ENCODE data around the gene RNF121.

The RNF121 gene

DNA sequence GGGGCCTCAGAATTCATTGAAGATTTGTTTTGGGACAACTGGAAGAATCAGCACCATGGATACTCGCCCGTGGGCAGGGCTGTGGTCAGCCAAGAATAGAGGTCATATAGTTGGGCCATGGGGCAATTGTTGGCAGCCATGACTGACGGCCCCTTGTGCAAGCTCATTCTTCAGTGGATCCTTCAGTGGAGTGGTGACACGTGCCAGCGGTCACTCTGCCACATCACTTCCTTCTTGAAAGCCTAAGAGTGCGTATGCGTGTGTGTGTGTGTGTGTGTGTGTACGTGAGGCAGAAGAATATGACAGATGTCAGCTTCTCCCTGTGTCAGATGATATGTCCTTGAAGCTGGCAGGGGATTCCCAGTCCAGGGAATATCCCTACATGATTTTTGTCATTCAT is 68.1 kb downstream of the RNF121 start:
- TF ChIP-seq CTCF (IDR thresholded peaks at IDR 0.05; ENCODE audit: low read depth, low read length): no peak
- DNase-seq (ENCODE audit: low read depth): peak; percentile 35
- no peak overlapping the region for H3K4me3 ChIP-seq (ENCODE audit: low read depth, low read length)

DNA sequence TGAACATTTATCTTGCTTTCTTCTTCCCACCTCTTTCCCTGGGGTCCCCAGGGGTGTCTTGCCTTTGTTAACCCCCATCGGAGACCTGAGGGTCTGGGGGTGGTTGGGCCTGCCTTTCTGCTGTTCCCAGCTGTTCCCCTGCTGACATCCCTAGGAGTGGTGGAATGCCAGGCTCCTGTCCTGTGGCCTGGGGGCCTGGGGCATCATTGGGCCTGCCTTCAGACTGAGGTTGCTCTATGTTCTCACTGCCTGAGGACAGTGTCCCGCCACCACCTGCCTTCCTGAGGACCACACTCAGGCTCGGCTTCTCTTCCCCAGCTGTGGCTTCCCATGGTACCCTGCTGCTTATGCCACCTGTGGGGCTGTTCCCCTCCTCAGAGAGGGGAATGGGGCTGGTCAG is 68.7 kb downstream of the RNF121 start:
- DNase-seq (ENCODE audit: low read depth): no peak
- TF ChIP-seq POLR2A (IDR thresholded peaks at IDR 0.05; ENCODE audit: extremely low read depth, insufficient read length) (no peak), MYC (IDR thresholded peaks at IDR 0.05; ENCODE audit: low read depth, low read length) (no peak), CTCF (IDR thresholded peaks at IDR 0.05; ENCODE audit: low read depth, low read length) (no peak)
- TF ChIP-seq, protein P1, sequence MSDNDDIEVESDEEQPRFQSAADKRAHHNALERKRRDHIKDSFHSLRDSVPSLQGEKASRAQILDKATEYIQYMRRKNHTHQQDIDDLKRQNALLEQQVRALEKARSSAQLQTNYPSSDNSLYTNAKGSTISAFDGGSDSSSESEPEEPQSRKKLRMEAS (IDR thresholded peaks at IDR 0.05; ENCODE audit: low read depth, low read length): no peak
- no peak overlapping the region for H3K4me3 ChIP-seq (ENCODE audit: low read depth, low read length)

GRCh38 chr11:71998061-71998460 is 69.2 kb downstream of the RNF121 start:
- TF ChIP-seq, protein P1 (IDR thresholded peaks at IDR 0.05; ENCODE audit: low read depth, low read length): no peak
- TF ChIP-seq POLR2A (IDR thresholded peaks at IDR 0.05; ENCODE audit: extremely low read depth, insufficient read length): no peak
- no peak for TF ChIP-seq CTCF (IDR thresholded peaks at IDR 0.05; ENCODE audit: low read depth, low read length)
- TF ChIP-seq MYC (IDR thresholded peaks at IDR 0.05; ENCODE audit: low read depth, low read length): no peak
- DNase-seq (ENCODE audit: low read depth): no peak

DNA sequence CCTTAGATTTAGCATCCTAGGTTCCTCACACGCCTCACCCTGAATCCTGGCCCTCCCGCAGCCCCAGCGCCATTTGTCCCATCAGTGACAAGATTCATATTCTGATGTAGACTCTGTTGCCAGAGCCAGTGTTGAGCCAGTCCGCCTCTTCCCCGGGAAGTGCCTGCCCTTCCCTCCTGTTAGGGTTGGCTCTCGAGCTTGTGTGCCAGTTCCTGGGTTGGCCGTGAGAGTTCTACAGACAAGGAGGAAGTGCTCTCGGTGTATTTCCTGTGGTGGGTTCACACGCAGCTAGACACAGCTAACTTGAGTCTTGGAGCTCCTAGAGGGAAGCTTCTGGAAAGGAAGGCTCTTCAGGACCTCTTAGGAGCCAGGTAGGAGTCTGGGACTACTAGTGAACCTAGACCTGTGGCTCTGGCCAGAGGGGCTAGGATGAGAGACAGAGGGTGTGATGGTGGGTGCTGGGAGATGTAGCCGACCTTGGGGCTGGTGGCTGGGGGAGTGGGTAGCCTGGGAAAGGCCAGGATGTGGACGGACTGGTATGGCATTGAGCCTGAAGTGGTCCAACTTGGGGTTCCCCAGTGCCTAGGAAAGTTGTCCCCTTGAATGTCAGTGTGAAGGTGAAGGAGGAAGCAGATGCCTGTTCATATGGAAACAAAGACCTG is 69.9 kb downstream of the RNF121 start, which contains the start of gene IL18BP:
TSS of gene IL18BP (plus strand) at position 261 of the 662 bp plus-strand sequence. CDS start 1,076 bp downstream, outside the sequence.
- no peak within 1 kb of the TSS for H3K4me3 ChIP-seq (ENCODE audit: low read depth, low read length)
- peak; percentile 55 for DNase-seq (ENCODE audit: low read depth)
- no peak for TF ChIP-seq POLR2A (IDR thresholded peaks at IDR 0.05; ENCODE audit: extremely low read depth, insufficient read length)
- TF ChIP-seq MYC (IDR thresholded peaks at IDR 0.05; ENCODE audit: low read depth, low read length): no peak; the same call in 1 of the 2 replicates
- TF ChIP-seq CTCF (IDR thresholded peaks at IDR 0.05; ENCODE audit: low read depth, low read length): no peak
- TF ChIP-seq, protein P1 (IDR thresholded peaks at IDR 0.05; ENCODE audit: low read depth, low read length): no peak

More at GRCh38 chr11:71998061-71998460, 69.2 kb downstream of the RNF121 start:
- H3K4me3 ChIP-seq (ENCODE audit: low read depth, low read length): no peak overlapping the region

DNA sequence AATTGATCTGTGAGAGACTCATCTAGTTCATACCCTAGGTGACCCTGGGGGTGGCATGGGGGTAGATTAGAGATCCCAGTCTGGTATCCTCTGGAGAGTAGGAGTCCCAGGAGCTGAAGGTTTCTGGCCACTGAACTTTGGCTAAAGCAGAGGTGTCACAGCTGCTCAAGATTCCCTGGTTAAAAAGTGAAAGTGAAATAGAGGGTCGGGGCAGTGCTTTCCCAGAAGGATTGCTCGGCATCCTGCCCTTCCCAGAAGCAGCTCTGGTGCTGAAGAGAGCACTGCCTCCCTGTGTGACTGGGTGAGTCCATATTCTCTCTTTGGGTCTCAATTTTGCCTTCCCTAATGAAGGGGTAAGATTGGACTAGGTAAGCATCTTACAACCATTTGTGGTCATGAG is 70.5 kb downstream of the RNF121 start:
- no peak for DNase-seq (ENCODE audit: low read depth)
- TF ChIP-seq CTCF (IDR thresholded peaks at IDR 0.05; ENCODE audit: low read depth, low read length) (no peak), POLR2A (IDR thresholded peaks at IDR 0.05; ENCODE audit: extremely low read depth, insufficient read length) (no peak), MYC (IDR thresholded peaks at IDR 0.05; ENCODE audit: low read depth, low read length) (no peak)
- TF ChIP-seq, protein P1 (IDR thresholded peaks at IDR 0.05; ENCODE audit: low read depth, low read length): no peak
- H3K4me3 ChIP-seq (ENCODE audit: low read depth, low read length): no peak overlapping the region

Data from NB4 (cell line).